ENCODE measurements around the gene LAPTM5.

DNA sequence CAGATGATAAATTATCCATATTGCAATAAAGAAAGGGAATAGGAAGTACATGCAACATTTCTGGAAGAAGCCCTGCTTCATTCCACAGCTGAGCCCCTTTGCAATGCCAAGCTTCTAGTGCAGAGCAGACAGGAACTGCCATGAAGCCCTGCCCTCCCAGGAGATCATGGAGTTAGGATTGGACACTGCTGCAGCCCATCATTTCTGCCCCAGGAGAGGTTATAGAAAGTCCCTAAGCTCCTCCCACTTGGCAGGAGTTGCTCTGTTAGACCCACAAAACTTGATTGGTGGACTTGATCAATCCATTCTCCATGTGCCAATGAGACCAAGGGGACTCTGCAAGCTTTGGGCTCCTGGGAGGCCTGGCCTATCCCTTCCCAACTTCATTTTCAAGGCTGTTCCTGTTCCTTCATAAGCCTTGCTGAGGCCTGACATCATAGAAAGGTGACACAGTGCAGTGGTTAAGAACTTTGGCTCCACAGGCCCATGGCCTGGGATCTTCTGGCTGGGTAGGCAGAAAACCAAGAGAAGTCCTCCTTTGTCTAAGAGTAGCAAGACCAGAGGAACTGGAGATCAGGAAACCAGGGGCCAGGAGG lies 1.3 kb upstream of the LAPTM5 start:
- TF ChIP-seq, protein P1, sequence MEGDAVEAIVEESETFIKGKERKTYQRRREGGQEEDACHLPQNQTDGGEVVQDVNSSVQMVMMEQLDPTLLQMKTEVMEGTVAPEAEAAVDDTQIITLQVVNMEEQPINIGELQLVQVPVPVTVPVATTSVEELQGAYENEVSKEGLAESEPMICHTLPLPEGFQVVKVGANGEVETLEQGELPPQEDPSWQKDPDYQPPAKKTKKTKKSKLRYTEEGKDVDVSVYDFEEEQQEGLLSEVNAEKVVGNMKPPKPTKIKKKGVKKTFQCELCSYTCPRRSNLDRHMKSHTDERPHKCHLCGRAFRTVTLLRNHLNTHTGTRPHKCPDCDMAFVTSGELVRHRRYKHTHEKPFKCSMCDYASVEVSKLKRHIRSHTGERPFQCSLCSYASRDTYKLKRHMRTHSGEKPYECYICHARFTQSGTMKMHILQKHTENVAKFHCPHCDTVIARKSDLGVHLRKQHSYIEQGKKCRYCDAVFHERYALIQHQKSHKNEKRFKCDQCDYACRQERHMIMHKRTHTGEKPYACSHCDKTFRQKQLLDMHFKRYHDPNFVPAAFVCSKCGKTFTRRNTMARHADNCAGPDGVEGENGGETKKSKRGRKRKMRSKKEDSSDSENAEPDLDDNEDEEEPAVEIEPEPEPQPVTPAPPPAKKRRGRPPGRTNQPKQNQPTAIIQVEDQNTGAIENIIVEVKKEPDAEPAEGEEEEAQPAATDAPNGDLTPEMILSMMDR (IDR thresholded peaks at IDR 0.05): no peak
- no peak for TF ChIP-seq POLR2A (IDR thresholded peaks at IDR 0.05)
